Endodermal cell (in vitro differentiated cells): ENCODE measurements around the gene ANKRD37. TPM values are rescaled to one million over a fixed set of nuclear protein-coding genes. Genes with fewer than 3 reads are reported as not detected.

Experiments used
- DNase-seq: peaks from one replicate; pipeline ENCODE4 v3.0.0-alpha.2; 2017
- H3K27ac ChIP-seq: 2 replicates; pipeline ENCODE4 v1.5.1; 2013; ENCODE audit warnings: mild to moderate bottlenecking, low read depth, low read length, moderate library complexity
- H3K27me3 ChIP-seq: 2 replicates; pipeline ENCODE4 v1.6.1; 2013; ENCODE audit warnings: mild to moderate bottlenecking, low read length, moderate library complexity; ENCODE audit not compliant: insufficient read depth, control insufficient read depth, poor library complexity, severe bottlenecking
- H3K36me3 ChIP-seq: 2 replicates; pipeline ENCODE4 v1.7.0; 2013; ENCODE audit warnings: mild to moderate bottlenecking, low read length, moderate library complexity; ENCODE audit not compliant: control insufficient read depth, insufficient read depth
- H3K4me1 ChIP-seq: one replicate; pipeline ENCODE4 v1.7.0; 2013; ENCODE audit warnings: low read length; ENCODE audit not compliant: control insufficient read depth, insufficient read depth
- H3K4me3 ChIP-seq: 2 replicates; pipeline ENCODE4 v1.5.1; 2013; ENCODE audit warnings: mild to moderate bottlenecking, low read length, moderate library complexity
- H3K9ac ChIP-seq: 2 replicates; pipeline ENCODE4 v1.6.1; 2013; ENCODE audit warnings: mild to moderate bottlenecking, low read length, moderate library complexity; ENCODE audit not compliant: poor library complexity, severe bottlenecking; ENCODE audit errors: extremely low read depth
- H3K9me3 ChIP-seq: 2 replicates; pipeline ENCODE4 v1.6.1; 2013; ENCODE audit warnings: mild to moderate bottlenecking, low read length, moderate library complexity; ENCODE audit not compliant: control insufficient read depth
- H3K27ac Mint-ChIP-seq: 2 replicates; pipeline ENCODE4 v1.8.0; 2020; ENCODE audit warnings: mixed read lengths
- H3K27me3 Mint-ChIP-seq: 2 replicates; pipeline ENCODE4 v1.8.0; 2021; ENCODE audit warnings: mild to moderate bottlenecking, mixed read lengths; ENCODE audit not compliant: insufficient read depth
- H3K36me3 Mint-ChIP-seq: 2 replicates; pipeline ENCODE4 v1.8.0; 2020; ENCODE audit warnings: low read depth, mixed read lengths
- H3K4me1 Mint-ChIP-seq: 2 replicates; pipeline ENCODE4 v1.8.0; 2020; ENCODE audit warnings: mixed read lengths
- H3K4me3 Mint-ChIP-seq: 2 replicates; pipeline ENCODE4 v1.8.0; 2020; ENCODE audit warnings: mild to moderate bottlenecking, moderate library complexity, mixed read lengths
- H3K9me3 Mint-ChIP-seq: 2 replicates; pipeline ENCODE4 v1.8.0; 2020; ENCODE audit warnings: mild to moderate bottlenecking, mixed read lengths
- WGBS, 2 experiments: methylation state at CpG; one replicate each; pipeline versions ENCODE4 v1.1.5 to v1.1.7; 2013; ENCODE audit warnings: missing lambda C conversion rate in 2 of 2, mixed read lengths in 1 of 2; ENCODE audit not compliant: insufficient coverage in 1 of 2, insufficient read length in 1 of 2; 5-methylcytosine and 5-hydroxymethylcytosine counted together
- total RNA-seq, 2 donors: library from RNA; stranded (reverse); fragmentation: NEBNext Ultra II Directional in 1 of 2; extraction: Animal tissue kit (Norgen Biotek cat#: 25700) in 1 of 2; gene quantifications; 2 replicates in 1 of 2; 3 replicates in 1 of 2; pipeline ENCODE4 v1.2.1, GENCODE V29; 2021
- TF ChIP-seq, protein P1 (sequence below): fragments of 200-600 bp; sonication (generic); conservative IDR thresholded peaks from 2 replicates; pipeline ENCODE4 v1.5.0; 2021; ENCODE audit warnings: antibody characterized with exemption, mild to moderate bottlenecking

The ANKRD37 gene
- total RNA-seq, 2 donors from 2014 or later = 0.95 to 1.3 TPM

DNA sequence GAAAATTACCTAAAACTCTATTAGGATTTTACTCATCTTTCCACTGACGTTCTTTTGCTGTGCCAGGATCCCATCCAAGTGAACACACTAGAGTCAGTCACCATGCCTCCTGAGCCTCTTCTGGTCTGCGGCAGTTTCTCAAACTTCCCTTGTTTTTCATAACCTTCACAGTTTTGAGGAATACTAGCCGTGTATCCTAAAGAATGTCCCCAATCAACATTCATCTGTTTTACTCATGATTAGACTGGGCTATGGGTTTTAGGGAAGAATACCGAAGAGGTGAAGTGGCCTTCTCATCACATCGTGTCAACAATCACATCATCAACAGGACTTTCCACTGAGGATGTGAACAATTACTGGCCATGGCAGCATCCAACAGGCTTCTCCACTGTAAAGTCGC, 5.7 kb upstream of the ANKRD37 start:
- WGBS, 2 experiments = 90 to 93% methylated on average over 6 of the region's 6 CpGs
- no peak overlapping the region for H3K4me3 ChIP-seq

DNA sequence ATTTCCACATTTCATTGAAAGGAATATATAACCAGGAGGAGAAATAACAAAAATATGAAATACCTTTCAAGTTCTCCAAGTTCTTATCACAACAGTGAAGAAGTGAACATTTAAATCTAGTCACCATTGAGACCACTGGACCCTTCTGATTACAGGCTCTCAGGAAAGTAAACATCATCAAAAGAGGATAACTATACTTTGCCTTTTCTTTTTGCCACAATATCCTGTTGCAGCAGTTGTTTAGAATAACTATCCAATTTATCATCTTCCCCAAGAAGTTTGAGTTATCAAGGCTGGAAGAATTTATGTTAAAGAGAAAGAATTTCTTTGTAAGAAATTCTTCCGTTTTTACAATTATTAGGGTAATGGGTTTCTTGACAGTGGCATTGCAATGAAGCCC, 4.5 kb upstream of the ANKRD37 start:
- WGBS, 2 experiments = 100% methylated on average over 1 of the region's 1 CpG; no CpG with 5 or more reads in 1 of the 2 experiments
- Histone ChIP-seq H3K9ac (no peak overlapping the region), H3K4me1 (no peaks in the 10 kb centered on the region), H3K4me3 (no peak overlapping the region), H3K27ac (no peak overlapping the region), H3K9me3 (no peaks in the 10 kb centered on the region), H3K27me3 (peaks cover 11% of the 10 kb centered on the region), H3K36me3 (no peaks in the 10 kb centered on the region)
- no peak overlapping the region for H3K4me3 Mint-ChIP-seq
- peaks cover 4% of the 10 kb centered on the region for H3K4me1 Mint-ChIP-seq
- H3K9me3 Mint-ChIP-seq = no peaks in the 10 kb centered on the region
- no peak for DNase-seq
- H3K36me3 Mint-ChIP-seq = no peaks in the 10 kb centered on the region
- TF ChIP-seq, protein P1, sequence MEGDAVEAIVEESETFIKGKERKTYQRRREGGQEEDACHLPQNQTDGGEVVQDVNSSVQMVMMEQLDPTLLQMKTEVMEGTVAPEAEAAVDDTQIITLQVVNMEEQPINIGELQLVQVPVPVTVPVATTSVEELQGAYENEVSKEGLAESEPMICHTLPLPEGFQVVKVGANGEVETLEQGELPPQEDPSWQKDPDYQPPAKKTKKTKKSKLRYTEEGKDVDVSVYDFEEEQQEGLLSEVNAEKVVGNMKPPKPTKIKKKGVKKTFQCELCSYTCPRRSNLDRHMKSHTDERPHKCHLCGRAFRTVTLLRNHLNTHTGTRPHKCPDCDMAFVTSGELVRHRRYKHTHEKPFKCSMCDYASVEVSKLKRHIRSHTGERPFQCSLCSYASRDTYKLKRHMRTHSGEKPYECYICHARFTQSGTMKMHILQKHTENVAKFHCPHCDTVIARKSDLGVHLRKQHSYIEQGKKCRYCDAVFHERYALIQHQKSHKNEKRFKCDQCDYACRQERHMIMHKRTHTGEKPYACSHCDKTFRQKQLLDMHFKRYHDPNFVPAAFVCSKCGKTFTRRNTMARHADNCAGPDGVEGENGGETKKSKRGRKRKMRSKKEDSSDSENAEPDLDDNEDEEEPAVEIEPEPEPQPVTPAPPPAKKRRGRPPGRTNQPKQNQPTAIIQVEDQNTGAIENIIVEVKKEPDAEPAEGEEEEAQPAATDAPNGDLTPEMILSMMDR = no peak
- peaks cover 11% of the 10 kb centered on the region for H3K27me3 Mint-ChIP-seq
- H3K27ac Mint-ChIP-seq = no peak overlapping the region

More for the DNA sequence above, 5.7 kb upstream of the ANKRD37 start:
- TF ChIP-seq, protein P1 = no peak
- Mint-ChIP-seq H3K36me3 (no peaks in the 10 kb centered on the region), H3K27ac (no peak overlapping the region), H3K9me3 (no peaks in the 10 kb centered on the region), H3K4me3 (no peak overlapping the region), H3K4me1 (peaks cover 2% of the 10 kb centered on the region), H3K27me3 (peaks cover 11% of the 10 kb centered on the region)
- H3K27me3 ChIP-seq = peaks cover 11% of the 10 kb centered on the region
- H3K9ac ChIP-seq = no peak overlapping the region
- no peaks in the 10 kb centered on the region for H3K36me3 ChIP-seq
- no peaks in the 10 kb centered on the region for H3K4me1 ChIP-seq
- no peak for DNase-seq
- no peak overlapping the region for H3K27ac ChIP-seq
- no peaks in the 10 kb centered on the region for H3K9me3 ChIP-seq

DNA sequence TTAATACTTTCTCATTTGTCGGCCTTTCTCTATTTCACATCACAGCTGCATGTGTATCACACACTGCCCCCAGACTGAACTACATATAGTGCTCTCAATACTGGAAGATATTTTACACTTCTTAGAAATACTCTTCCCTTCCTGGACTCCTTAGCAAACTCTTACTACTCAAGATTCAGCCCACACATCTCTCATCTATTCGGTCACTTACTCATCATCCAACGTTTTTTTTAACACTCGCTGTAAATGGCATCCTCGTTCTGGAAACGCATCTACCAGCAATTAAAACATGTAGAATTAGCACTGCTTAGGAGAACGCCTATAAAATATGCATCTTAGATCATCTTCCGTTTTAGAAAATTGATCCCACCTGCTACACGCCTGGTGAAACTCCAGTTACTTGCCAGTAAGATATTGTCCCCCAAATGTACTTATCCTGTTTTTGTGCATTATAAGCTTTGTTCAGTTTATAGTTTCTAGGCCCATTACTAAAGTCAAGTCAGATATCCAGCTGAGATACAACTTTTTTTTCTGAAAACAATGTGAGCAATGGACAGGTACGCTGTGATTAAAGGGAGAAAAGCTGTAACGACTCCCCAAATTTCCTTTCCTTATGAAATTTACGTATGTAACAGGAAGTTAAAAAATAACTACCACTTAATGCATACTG, 1.9 kb upstream of the ANKRD37 start:
- H3K36me3 Mint-ChIP-seq = peaks cover 5% of the 10 kb centered on the region
- H3K27me3 Mint-ChIP-seq = peaks cover 11% of the 10 kb centered on the region
- peaks cover 5% of the 10 kb centered on the region for H3K4me1 Mint-ChIP-seq
- no peak overlapping the region for H3K9ac ChIP-seq
- no peak overlapping the region for H3K27ac ChIP-seq
- WGBS, 2 experiments = 91 to 95% methylated on average over 9 to 12 of the region's 12 CpGs
- no peak overlapping the region for H3K27ac Mint-ChIP-seq
- no peaks in the 10 kb centered on the region for H3K9me3 ChIP-seq
- peaks cover 11% of the 10 kb centered on the region for H3K27me3 ChIP-seq
- H3K4me1 ChIP-seq = no peaks in the 10 kb centered on the region
- no peak for DNase-seq
- no peak overlapping the region for H3K4me3 ChIP-seq
- TF ChIP-seq, protein P1 = no peak
- H3K4me3 Mint-ChIP-seq = no peak overlapping the region
- peaks cover 11% of the 10 kb centered on the region for H3K36me3 ChIP-seq
- H3K9me3 Mint-ChIP-seq = no peaks in the 10 kb centered on the region
